GM12892 (cell line): ENCODE results near the gene ST8SIA1.

Experiments
- POLR2A ChIP-seq: IDR thresholded peaks from 2 replicates; pipeline ENCODE4 v1.6.1; 2011; ENCODE audit warnings: low read depth, low read length, control low read depth
- POLR2AphosphoS5 ChIP-seq: IDR thresholded peaks from 2 replicates; pipeline ENCODE4 v1.6.1; 2011; ENCODE audit warnings: low read depth, low read length, control low read depth
- TAF1 ChIP-seq: IDR thresholded peaks from 2 replicates; pipeline ENCODE4 v1.6.1; 2011; ENCODE audit warnings: low read depth, mild to moderate bottlenecking, control low read depth, low read length, borderline replicate concordance

DNA sequence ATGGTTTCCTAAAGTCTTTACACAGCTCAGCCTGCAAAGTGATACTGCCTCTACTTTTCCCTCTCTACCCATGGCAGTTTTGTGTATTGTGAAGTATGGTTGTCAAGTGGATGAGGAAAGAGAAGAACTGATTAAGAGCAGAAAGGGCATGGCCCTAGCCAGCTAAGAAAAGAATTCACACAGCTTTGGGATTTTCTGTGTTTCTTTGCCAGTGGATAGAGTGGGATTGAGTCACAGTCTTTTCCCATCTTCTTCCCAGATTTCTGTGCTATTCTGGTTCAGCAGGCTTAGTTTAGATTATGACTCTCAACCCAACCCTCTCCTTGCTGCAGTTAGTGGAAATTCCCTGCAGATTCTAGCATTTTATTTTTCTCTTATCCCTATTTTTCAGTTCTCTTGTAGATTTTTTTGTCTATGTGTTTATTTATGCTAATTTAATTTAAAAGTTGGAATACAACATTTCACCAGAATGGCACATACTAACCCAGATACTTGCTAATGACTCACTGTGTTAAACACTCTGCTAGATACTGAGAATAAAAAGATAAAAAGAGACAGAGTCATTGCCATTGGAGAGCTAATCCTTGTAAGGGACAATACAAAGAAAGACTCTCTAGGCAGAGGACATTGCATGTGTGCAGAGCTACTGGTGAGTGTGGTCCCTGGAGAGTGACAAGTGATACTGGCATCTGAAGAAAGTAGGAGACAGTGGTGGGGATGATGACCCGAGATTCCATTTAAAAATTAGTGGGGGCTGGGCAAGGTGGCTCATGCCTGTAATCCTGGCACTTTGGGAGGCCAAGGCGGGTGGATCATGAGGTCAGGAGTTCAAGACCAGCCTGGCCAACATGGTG is 106.3 kb downstream of the ST8SIA1 start:
- TF ChIP-seq POLR2A (no peak), POLR2AphosphoS5 (no peak), TAF1 (no peak)
